Embryonic facial prominence (tissue), 1 donor: Measurements from ENCODE around the gene EFTUD2.
"Not testable (repeated sequence)": the region's sequence is repeated elsewhere in the genome, so short reads cannot be mapped to it uniquely, and the experiment has no call there.

ENCODE experiments used
- DNase-seq: peaks from one replicate; pipeline ENCODE4 v3.0.0-alpha.2; 2016; ENCODE audit errors: extremely low spot score

Gene EFTUD2

DNA sequence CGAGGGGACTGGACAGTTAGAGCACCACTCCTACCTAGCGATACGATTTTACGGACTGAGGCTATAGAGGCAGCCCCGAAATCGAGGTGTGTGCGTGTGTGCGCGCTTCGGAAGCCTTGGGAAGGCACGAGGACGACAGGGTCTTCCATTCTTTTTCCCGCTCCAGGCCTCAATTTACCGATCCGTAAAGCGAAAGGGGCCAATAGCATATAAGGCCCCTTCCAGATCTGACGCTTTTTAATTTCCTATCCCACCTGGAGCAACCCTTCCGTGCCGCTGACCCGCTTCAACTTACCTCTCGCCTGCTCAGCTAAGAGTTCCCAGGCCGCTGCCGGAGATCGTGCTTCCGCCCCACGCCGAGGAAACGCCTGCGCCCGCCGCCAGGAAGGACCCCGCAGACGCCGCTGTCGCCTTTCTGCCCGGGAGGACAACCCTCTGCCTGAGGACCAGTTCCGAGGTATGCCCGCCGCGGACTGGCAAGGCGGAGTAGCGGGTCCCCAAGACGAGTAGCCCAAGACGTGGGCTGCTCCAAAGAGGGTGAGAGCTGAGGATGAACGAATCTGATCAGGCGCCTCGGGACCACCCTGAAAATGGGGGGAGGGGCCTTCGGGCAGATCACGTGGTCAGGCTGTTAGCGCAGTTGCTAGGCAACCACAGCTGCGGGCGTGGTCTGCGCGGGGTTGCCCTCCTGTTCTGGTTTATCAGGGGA, at the start of gene EFTUD2:
Gene EFTUD2, minus strand, starts transcription at position 372 of the 709 bp plus-strand sequence. CDS start 4,924 bp downstream, outside the sequence.
- DNase-seq = peak; percentile 90

DNA sequence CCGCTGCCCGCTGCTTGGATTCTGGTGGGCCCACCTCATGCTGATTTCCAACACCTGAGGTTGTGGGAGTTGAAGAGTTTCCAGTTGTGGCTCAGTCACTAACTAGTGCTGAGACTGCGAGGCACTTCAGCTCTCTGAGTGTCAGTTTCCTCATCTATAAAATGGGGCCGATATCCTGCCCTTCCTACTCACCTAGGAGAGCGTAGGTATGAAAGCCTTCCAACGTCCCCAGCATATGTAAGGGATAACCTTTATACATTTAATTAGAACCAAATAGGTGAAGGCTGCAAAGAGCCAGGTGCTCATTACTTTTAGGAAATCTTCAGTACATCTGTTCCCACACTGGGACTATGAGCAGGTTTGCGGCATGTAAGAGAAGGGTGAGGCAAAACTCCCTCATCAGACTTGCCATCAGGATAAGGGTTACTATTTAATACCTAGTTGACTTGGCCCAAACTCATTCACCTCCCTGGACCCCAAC, 49.1 kb upstream of the EFTUD2 start:
- no peak for DNase-seq

DNA sequence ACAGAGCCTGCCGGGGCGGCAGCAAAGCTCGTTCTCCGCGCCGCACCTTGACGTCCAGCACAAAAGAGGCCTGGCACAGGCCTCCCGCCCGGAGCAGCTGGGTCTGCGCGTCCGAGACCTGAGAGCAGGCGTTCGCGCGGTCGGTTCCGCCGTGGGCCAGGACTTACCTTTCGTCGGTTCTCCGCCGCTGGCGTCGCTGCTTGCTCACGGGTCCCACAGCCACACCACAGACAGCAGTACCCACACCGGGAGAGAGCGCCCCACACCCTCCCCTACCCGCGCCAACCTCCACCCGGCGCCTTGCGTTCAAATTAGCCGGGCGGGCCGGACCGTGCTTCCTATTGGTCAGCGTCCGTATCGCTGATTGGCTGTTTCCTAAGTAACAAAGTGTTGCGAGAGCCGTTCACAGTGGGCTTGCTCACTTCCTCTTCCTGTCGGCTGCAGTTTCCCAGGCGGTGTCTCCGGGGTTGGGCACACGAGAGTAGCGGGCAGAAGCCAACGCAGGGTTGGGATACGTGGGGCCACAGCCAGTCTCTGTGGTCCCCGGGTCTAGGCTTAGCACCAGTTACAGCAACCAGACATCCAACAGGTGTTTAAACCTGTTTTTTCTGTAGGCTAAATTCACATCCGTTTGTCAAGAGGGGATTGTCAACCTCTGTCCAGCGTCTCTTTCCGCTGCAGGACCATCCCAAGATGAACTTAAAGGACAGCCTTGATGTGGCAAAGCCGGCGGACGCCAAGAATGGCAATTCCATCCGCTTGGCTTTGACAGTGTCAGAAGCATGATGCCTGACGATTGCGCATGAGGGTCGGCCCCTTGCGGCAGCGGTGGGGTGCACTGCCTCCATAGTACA, 48.4 kb upstream of the EFTUD2 start, which contains the start of gene KIF18B:
Gene KIF18B, minus strand, starts transcription at position 313 of the 854 bp plus-strand sequence. CDS start 11,429 bp downstream, outside the sequence.
- peak; percentile 85 for DNase-seq

DNA sequence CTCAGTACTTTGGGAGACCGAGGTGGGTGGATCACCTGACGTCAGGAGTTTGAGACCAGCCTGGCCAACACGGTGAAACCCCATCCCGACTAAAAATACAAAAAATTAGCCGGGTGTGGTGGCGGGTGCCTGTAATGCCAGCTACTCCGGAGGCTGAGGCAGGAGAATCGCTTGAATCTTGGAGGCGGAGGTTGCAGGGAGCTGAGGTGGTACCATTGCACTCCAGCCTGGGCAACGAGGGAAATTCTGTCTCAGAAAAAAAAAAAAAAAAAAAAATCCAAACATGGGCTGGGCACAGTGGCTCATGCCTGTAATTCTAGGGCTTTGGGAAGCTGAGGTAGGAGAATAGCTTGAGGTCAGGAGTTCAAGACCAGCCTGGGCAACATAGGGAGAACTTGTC, 46.4 kb upstream of the EFTUD2 start:
- DNase-seq = not testable (repeated sequence)

DNA sequence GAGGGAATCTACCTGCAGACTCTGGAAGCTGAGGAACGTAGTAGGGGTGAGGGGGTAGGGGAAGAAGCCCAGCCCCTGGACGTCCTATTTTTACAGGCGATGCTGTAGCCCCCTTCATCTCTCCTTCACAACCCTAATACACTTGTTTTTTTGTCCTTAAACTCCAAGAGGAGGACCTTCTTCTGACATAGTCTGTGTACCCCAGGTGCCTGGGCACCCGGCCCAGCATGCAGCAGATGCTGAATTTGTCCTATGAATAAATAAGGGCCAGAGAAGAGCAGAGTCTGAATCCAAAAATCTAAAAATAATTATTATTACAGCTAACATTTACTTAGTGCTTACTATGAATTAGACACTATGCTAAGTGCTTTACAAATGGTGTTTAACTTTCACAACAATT, 43.2 kb upstream of the EFTUD2 start:
- no peak for DNase-seq

DNA sequence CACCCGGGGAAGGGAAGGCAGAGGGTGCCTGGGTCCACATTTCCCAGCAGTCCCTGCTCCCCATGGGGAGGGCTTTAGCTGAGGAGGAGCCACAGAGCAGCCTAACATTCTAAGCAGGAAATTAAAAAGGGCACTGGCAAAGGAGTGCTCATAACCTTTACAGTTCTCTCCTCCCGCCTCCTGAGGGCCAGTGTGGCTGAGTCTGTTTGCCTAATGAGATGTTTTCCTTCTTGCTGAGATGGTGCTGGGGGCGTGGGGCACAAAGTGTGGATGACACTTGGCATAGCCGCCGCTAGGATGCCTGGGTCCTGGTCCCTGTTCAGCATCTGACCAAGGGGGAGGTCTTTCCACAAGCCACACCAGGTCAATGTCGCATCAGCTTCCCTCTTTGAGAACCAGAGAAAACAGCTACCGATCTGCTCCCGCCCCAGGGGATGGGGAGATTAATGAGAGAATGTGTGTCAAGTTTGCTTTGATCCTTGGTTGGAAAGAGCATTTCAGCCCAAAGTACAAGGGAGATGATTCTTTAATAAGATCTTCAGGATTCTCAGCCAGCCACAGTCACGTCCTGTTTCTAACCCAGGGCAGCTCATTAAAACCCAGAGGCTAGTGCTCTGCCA, 42.6 kb upstream of the EFTUD2 start:
- DNase-seq = no peak

DNA sequence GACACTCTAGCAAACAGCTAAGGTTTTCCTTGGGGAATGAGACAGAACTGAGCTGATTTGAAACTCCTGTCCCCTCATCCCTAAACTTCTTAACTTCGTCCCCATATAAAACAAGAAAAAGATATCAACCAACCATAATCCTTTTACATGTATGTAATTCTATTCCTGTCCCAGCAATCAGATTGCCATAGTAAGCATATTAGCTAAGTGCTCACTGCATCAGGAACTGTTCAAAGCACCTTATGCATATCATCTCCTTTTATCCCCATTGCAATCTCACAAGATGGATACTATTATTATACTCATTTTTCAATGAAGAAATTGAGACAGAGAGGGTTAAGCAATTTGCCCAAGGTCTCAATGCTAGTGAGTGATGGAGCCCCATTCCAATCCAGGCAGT, 41.5 kb upstream of the EFTUD2 start:
- no peak for DNase-seq

DNA sequence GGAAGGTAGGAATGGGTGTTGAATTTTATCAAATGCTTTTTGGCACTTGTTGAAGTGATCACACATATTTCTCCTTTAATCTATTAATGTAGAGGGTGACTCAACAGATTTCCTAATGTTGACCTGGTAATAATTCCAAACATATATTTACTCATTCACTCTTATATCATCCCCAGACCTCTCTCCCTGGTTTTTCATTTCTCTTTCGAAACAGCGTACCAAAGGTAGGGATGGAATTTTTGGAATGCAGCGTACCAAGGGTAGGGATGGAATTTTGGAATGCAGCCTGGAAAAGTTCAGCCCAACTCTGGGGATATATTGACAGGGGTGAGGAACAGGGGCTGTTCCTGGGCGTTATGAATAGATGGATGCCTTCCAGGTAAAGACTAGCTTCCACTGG, 41.1 kb upstream of the EFTUD2 start:
- no peak for DNase-seq

DNA sequence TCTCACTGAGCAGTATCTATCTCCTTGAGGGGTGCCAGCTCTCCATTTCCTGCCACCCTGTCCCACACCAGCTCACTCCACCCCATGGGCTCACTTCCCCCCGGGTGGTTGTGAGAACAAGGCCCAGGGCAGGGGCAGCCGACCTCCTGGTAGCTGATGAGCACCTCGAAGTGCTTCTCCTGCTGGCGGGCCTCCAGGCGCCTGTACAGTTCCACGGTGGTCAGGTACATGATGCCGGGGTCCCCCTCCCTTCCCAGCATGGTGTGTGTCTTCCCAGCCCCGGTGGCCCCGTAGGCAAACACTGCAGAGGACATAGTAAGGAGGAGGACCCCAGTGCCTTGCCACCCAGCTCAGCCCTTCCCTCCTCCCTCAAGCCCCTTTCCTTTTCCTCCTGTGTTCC, 35.9 kb upstream of the EFTUD2 start:
- no peak for DNase-seq

DNA sequence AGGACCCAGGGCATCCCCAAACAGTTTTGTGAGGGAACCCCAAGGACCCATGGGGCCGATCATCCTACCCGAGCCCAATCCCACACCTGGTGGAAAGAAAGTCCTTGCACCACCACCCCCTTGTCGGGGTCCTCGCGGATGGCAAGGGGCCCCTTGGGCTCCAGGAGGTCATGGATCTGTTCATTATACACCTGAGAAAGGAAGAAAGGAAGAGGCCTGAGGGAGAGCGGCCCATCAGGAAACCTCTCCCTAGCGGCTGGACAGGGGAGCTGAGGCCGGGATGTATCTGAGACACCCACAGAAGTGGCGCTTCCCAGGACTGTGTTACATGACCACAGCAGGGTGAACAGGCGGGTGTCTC, 35.5 kb upstream of the EFTUD2 start:
- no peak for DNase-seq

DNA sequence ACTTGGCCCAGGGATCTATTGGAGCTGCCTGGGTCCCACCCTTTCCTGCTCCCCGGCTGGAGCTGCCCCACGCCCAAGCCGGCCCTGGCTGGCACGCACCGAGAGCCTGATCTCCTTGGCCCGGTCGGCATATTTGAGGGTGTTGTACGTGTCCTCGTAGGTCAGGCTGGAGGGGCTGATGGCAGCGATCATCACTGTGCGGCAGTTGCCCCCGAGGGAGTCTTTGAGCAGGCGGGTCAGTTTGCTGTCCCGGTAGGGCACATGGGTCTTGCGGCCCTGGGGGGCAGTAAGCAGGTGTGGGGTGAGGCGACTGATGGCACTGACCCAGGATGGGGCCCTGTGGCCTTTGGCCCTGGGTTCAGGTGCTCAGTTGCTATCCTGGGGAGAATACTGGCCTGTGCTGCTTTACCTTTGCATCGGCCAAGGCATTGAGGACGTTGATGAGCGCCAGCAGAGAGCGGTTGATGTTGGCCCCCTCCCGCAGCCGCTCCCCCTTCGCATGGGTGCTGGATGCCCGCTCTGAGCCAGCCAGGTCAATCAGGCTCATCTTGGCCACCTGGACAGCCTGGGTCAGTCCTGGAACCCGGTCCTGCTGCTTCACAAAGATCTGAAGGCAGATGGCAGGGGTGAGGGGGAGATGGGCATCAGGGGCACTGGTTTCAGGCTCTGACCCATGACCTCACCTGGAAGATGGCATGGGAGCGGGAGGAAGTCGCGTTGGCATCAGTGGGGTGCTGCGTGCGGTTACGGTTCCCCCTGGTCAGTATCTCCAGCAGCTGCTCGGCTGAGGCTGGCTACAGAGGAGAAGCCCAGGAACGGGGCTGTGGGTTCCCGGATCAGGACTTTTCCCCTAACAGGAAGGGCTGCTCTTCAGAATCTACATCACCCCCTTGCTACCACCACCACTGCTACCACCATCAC, 34.8 kb upstream of the EFTUD2 start:
- no peak for DNase-seq

DNA sequence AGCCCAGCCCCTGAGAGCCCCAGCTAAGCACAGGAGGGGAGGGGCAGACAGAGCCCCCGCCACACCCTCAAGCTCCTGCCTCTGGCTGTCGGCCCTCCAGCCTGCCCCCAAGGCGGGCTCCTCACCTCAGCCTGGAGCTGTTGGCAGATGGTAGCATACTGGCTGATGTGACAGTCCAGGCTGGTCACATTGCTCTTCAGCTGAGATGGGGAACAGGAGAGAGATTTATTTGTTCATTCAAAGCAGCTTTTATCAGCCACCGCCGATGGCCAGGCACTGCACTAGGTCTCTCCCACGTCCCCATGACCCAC, 33.5 kb upstream of the EFTUD2 start:
- DNase-seq = no peak

DNA sequence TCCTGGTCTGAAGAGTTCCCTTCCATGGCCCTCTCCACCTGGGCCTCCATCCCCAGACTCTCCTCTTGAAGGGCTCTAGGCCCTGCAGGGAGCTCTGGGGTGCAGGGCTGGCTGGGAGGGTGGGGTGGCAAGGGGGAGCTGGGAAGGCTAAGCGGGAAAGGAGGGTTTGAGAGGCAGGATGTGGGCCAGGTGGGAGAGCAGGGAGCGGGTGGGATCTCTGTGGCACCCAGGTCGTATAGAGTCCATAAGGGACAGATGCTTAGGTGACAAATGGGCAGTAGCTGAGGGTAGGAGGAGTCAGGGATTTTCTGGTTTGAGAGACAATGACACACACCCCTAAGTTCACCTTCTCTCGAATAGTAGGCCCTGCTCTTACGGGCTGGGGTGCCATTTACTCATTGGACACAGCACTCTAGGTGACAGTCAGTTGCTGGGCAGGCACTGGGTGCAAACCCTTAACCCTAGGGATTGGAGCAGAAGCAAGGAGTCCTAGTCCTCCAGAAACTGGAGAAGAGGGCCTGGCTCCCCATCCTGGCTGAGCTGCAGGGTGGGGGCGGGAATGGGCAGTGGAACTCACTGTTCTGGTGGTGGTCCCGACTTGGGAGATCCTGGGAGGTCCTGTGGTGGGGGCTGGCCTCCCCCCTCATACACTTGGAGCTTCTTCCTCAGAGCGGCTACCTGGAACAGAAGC, 33.0 kb upstream of the EFTUD2 start:
- no peak for DNase-seq

DNA sequence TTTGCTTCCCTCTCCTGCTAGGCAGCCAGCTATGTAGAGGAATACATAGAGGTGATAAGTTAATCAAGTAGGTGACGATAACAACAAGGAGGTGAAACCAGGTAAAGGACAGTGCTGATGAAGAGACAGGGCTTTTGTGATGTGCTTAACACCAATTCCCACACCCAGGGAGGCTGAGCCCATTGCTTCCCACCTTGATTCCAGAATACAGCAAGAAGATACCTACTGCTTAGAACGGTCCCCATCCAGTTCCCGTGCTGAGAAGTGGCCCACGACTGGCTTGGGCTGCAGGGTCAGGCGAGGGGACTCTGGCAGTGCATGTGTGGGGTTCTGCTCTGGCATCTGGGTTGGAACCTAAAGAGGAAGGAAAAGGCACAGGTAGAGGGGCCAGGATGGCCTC, 32.1 kb upstream of the EFTUD2 start:
- no peak for DNase-seq

DNA sequence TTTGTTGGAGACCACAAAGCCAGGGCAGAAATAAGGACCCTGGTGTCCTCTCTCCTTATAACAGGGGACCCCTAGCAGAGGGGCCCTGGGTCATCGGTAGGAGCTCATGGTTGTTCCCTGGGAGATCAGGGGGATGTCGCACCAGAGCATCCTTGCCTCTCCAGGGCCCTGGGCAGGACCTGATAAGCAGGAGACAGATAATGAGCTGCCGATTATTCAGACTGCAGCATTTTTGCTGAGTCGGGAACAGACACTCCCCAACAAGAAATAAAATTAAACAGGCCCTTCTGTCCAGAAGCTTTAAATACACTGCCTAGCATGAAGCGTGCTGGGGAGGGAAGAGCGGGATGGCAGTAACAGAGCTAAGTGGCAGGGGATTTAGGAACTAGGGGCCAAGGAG, 31.4 kb upstream of the EFTUD2 start:
- DNase-seq = no peak

DNA sequence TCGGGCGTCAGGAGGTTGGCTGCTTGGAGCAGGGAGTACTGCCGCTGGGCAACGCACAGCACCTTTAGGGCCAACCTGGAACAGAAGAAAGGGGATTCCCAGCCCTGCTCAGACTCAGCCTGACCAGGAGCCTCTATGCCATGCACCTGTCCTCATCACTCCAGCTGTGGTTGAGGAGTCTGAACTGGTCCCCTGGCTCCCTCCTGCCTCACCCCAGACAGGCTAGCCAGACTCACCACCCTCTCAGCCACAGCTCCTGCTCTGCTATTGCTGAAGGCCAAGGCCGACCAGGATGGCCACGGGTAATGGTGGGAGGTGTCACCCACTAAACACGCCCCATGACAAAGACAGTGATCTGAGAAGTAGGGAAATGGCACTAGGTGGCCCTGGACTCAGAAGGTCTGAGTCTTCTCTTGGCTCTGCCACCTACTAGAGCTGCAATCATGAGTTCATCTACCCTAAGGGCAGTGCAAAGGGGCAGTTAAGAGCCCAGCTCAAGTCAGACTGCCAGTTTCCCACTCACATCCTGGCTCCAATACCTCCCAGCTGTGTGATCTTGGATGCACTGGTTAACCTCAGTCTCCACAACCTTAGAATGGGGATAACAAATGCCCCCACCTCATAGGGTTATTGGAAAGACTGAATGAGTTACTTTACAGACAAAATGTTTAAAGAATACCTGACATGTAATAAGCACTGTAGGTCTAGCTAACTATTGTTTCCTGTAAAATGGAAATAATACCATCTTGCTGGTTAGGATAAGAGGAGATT, 29.9 kb upstream of the EFTUD2 start:
- no peak for DNase-seq

DNA sequence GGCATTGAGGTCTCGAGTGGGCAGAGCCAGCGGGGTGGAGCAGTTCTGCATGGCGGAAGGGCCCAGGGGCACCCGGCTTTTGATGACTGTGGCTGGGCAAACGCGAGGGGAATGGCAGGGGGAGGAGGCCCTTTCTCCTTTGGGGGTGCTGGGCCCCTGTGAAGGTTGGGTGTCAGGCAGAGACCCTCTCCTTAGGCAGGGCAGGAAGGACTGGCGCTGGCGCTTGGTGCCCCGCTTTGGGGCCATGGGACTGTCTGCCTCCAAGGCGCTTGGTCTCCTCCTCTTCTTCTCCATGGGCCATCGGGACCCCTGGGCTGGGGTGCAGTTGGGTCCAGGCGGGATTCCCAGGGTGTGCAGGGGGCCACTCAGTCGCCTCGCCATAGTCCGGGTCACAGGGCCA, 28.9 kb upstream of the EFTUD2 start:
- no peak for DNase-seq

DNA sequence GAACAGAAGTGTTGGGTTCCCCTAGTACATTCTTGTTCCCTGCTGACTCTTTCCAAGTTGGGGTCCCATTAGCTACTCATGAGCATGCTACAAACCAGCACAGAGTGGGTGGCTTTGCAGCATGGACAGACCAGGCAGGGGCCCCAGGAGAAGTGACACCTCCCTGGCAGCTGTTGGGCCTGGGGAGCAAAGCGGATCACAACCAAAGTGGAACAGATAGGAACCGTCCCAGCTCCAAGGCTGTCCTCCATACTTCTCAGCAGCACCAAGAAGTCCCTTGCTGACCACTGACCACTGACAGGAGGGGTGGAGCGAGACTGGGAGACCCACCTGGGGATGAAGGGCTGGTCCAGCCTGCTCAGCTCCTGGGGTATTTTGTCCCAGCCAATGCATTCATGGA, 28.5 kb upstream of the EFTUD2 start:
- no peak for DNase-seq

DNA sequence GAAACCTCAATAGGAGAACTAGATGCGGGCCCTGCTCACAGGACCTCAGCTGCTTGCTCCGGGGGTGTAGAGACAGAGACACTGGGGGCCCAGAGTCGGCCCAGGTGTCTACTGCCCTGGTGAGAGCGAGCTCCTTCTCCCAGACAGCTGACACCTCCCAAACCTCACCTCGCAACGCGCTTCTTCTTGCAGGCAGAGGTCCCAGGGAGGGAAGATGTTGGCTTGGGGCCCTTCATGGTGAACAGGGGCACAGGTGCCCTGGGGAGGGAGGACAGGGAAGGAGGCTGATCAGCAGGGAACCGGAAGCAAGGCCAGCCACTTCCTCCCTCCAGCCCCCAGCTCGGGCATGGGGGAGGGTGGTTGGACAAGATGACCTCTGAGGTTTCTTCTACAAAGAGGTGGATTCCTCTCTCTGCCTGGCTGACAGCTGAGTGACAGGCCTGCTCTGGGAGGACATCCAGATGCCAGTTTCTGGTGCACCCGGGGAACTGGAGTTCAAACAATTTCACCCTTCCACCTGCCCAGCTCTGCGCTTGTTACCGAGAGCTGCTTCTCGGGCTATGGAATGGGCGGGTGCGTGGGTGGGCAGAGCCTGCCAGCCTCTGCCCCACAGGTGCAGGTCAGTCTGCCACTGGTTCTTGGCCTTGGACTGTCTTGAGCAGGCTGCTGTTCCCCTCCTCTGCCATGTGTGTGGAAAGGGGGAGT, 27.7 kb upstream of the EFTUD2 start:
- DNase-seq = no peak
